ENCODE measurements around the gene CSNK1E.
A peak's percentile ranks its signal among the peaks of the same experiment; 100 is the strongest.

Gene CSNK1E

DNA sequence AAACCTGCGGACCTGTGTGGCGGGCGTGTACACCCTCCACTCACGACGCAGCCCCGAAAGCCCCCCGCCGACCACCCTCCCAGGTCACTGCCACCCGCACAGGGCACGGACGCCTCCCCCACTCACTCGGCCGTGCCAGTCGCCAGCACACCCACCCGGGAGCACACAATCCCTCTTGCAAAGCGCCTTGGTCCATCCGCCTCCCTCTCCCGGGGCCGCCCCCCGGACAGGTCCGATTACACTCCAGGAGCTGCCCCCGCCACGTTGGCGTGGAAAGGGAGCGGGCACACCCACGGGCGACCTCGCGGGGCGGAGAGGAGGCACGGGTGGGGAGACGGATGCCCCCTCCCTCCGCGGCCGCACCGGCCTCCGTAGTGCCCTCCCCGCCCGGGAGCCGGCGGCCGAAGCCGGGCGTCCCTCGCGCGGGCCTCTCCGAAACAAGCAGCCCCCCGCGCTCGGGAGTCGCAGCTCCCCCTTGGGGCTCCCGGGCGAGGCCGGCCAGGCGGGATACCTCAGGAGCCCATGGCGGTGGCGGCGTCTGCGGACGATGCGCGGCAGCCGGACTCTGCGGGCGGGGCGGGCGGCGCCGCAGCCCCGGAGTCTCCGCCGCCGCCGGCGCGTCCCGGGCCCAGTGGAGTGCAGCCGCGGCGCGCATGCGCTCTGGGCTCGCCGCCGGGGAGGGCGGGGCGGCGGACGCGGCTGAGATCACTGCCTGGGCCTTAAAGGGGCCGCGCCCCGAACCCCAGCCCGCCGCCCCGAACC, 44.7 kb downstream of the CSNK1E start, which contains the start of gene TMEM184B:
TMEM184B (minus strand) TSS at position 638 of the 762 bp plus-strand sequence. CDS start 25,049 bp downstream, outside the sequence.
- peak; percentile 79 for DNase-seq

- no peak for DNase-seq
Measured at GRCh38 chr22:38271927-38272372, 45.3 kb downstream of the CSNK1E start.

DNA sequence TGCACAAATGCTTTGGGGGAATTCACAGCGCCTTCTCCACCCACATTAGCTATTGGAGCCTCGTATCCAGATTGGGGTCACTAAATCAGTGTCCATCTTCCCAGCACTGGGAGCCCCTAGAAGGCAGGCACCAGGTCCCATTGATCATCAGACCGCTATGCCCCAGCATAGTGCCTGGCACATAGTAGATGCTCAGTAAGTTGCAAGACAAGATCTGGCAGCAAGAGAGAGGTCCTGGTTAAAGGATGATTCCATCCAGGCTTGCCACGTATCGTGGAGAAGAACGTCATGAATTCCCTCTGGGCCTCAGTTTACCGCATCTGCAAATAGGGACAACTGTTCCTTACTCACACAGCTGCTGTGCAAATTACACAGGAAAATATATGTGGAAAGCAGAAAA, 46.1 kb downstream of the CSNK1E start:
- no peak for DNase-seq

GRCh38 chr22:38270091-38270992, 46.9 kb downstream of the CSNK1E start:
- no peak for DNase-seq

- DNase-seq = no peak
Measured at GRCh38 chr22:38269466-38269865, 47.8 kb downstream of the CSNK1E start.

- DNase-seq = no peak
Measured at GRCh38 chr22:38267086-38267485, 50.1 kb downstream of the CSNK1E start.

DNA sequence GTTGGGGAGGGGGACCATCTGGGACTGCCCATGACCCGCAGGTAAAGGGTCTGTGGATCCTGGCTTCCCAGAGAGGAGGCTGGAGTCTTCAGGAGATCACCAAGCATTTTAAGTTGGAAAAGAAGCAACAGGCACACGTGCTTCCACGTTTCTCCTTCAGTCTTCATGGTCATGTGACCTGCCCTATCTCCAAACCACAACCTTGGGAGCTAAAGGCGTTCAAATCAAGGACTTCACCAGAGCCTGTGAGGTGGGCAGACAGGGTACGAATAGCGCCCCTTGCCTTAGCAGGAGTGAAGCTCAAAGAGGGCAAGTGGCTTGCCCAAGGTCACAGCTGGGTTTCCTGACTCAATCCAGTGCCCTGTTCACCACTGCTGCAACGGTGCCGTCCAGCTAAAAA, 51.1 kb downstream of the CSNK1E start:
- no peak for DNase-seq

- no peak for DNase-seq
Measured at GRCh38 chr22:38264322-38264843, 52.9 kb downstream of the CSNK1E start.

- DNase-seq = no peak
Measured at GRCh38 chr22:38262051-38262795, 55.0 kb downstream of the CSNK1E start.

DNA sequence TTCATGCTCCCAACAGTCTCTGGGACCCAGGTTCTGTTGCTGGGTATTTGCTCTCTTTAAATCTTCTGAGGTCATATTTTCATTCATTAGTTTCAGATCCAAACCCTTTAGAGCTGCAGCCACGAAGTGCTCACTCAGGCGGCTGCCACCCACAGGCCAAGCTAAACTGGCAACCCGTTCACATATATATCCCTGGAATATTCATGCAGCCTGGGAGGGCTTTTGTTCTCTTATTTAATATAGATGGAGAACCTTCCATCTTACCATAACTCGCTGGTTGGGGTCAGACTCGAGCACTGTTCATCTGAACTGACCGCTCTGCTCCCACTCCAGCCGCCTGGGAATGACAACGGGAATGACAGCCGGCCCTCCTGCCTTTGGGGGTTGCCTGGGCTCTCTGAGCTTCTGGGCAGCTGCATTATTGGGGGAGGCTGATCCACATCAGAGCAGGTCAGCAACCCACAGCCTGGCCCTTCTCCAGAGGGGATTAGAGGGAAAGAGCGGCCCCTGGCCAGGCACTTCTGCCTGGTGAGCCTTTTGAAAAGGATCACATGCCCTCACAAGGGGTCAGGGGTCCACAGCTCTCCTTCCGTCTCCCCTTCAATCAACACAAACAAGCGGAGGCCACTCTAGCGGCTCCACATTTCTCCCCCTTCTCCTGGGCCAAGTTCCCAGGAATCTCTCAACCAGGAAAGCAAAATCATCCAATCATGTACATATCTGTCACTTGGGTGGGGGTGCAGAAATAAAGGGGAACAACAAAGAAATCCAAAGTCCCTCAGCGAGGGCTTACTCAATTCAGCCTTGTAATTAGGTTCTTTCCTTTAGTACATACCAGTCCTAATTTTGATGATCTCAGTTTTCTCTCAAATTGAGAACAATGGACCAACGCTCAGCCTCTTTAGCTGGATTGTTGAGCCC, 56.2 kb downstream of the CSNK1E start:
- no peak for DNase-seq

DNA sequence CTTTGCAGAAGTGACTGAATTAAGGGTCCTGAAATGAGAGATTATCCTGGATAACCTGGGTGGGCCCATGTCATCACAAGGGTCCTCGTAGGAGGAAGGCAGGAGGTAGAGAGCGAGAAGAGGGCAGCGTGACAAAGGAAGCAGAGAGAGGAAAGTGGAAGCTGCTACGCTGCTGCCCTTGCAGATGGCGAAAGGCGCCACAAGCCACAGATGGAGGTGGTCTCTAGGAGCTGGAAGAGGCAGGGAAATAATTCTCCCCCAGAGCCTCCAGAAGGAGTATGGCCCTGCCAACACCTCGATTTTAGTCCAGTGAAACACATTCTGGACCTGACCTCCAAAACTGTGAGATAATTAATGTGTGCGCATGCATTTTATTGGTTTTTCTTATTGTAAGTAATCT, 57.9 kb downstream of the CSNK1E start:
- DNase-seq = no peak

GRCh38 chr22:38258895-38259294, 58.3 kb downstream of the CSNK1E start:
- DNase-seq = no peak

DNA sequence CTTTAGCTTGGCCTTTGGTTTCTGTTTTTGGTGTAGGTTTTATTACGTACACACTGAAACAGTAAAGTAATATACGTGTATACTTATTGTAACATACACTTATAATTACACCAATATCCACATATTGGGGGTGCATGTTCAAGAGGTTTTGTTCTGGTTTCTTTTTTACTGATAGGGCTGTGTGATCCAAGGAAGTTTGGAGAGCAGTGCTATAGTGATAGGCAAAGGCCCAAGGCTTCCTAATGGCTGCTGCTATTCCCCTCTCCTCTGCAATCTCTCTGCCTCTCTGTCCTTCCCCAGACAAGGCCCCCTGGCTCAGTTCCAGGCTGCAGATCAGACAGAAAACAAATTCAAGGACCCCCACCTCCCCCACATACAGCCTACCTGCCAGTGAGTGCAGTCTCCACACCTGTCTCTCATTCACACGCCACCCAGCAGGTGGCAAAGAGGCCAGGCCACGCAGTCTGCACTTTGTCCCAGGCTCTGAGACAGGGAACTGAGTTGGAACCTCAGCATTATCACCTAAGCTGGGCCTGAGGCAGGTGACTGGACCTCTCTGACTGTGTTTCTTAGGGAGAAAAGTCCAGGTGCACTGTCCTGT, 59.5 kb downstream of the CSNK1E start:
- no peak for DNase-seq

DNA sequence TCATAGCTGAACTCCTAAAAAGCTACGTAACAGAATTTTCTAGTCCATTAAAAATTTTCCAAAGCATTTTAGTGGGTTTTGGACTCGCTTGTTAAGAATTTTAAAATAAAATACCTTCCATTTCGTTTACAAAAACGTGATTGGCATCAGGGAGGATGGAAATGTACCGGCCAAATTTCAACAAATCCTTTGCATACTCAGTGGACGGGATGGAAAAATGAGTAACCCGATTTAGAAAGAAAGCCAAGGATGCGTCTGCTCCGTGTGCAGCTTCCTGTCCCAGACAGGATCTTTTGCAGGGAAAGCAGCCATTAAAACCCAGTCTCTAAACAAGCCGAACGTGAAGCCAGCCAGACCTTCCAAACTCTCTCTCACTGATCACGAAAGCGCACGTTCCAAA, 60.1 kb downstream of the CSNK1E start:
- no peak for DNase-seq

DNA sequence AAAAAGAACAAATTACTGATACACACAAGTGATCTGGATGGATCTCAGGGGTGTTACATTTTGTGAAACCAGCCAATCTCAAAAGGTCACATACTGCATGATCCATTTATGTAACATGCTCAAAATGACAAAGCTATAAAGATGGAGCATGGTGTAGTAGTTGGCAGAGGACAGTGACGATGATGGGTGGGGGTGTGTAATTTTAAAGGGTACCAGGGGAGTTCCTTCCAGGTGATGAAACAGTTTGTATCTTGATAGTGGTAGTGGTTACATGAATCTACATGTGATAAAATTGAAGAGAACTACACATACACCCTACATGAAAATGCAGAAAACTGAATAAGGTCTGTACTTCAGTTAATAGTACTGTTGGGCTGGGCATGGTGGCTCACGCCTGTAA, 61.5 kb downstream of the CSNK1E start:
- DNase-seq = no peak

DNA sequence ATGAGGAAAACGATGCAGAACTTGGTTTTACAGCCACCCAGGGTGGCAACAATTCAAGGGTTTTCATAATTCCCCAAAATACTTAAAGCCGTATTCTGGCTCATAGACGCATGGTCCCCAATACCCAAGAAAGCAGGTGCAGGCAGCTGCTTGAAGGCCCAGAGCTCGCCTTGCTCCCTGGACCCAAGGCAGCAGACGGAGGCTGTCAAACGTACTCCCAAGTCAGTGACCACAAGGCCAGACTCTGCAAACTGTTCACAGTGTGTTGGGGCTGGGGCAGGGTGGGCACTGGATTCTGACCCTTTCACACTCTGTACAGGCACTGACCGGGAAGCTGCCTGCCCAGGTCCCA, 65.9 kb downstream of the CSNK1E start:
- no peak for DNase-seq

GRCh38 chr22:38250643-38251340, 66.4 kb downstream of the CSNK1E start:
- DNase-seq = no peak

GRCh38 chr22:38249803-38250642, 67.2 kb downstream of the CSNK1E start:
- no peak for DNase-seq

- no peak for DNase-seq
Measured at GRCh38 chr22:38249301-38249700, 67.9 kb downstream of the CSNK1E start.

GRCh38 chr22:38248280-38248679, 69.0 kb downstream of the CSNK1E start:
- DNase-seq = no peak

Data from activated gamma-delta T cell (primary cell).